ENCODE data around the gene DDX49. TPM values are rescaled to one million over a fixed set of nuclear protein-coding genes. Genes with fewer than 3 reads are reported as not detected.

Gene DDX49
- total and polyA plus RNA-seq, 9 of the 15 experiments (the other 6 are each of a cell fraction or from before 2014, with no cell fraction given): 1.1 to 113 (median 45.7) TPM

DNA sequence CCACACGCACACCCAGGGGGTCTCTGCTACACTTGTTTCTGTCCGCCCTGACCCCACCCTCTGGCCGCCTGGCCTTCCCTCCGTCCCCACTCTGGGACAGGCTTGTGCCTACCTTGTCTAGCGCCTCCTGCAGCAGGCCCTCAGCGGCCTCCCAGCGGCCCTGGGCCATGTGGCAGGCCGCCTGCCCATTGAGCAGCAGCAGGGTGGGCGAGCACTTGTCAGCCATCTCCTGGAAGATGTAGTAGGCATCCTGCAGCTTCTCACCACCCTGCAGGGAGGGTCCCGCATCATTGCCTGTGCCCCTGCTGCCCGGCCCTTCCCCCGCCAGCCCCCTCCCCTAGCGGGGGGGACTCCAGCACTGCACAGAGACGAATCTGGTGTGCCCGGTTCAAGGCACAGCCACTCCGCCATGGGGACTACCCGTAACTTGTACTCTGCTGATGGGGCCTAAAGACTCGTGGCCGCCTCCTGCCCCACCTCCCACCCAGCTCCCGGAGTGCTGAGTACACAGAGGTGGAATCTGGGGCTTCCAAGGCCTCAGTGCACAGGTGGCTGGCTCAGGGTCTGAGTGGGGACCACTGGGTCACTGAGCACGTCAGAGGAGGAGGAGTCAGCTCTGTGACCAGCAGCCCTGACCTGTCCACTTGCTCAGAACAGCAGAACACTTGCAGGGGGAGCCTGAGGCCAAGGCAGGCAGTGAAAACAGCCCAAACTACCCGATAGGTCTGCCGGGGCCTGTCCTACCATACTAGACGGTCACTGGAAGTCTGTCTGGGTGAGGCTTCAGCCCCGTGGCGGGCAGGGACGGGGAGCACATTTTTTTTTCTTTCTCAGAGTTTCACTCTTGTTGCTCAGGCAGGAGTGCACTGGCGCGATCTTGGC, 16.1 kb upstream of the DDX49 start (continued):
- TF ChIP-seq, protein P1, sequence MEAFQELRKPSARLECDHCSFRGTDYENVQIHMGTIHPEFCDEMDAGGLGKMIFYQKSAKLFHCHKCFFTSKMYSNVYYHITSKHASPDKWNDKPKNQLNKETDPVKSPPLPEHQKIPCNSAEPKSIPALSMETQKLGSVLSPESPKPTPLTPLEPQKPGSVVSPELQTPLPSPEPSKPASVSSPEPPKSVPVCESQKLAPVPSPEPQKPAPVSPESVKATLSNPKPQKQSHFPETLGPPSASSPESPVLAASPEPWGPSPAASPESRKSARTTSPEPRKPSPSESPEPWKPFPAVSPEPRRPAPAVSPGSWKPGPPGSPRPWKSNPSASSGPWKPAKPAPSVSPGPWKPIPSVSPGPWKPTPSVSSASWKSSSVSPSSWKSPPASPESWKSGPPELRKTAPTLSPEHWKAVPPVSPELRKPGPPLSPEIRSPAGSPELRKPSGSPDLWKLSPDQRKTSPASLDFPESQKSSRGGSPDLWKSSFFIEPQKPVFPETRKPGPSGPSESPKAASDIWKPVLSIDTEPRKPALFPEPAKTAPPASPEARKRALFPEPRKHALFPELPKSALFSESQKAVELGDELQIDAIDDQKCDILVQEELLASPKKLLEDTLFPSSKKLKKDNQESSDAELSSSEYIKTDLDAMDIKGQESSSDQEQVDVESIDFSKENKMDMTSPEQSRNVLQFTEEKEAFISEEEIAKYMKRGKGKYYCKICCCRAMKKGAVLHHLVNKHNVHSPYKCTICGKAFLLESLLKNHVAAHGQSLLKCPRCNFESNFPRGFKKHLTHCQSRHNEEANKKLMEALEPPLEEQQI (IDR thresholded peaks at IDR 0.05): no peak
- TF ChIP-seq RBM34 (IDR thresholded peaks at IDR 0.05; ENCODE audit: borderline replicate concordance, insufficient read depth, low read length) (no peak), CHD4 (IDR thresholded peaks at IDR 0.05; ENCODE audit: insufficient read depth, insufficient replicate concordance, low read depth, low read length, poor library complexity, severe bottlenecking) (no peak), POLR2G (IDR thresholded peaks at IDR 0.05; ENCODE audit: low read depth, low read length) (peak; percentile 59), CTCFL (IDR thresholded peaks at IDR 0.05; ENCODE audit: borderline replicate concordance, insufficient read depth, low read depth, low read length, poor library complexity, severe bottlenecking) (peak; percentile 73), ZNF695 (CRISPR knock-in tag; IDR thresholded peaks at IDR 0.05) (no peak), NONO (IDR thresholded peaks at IDR 0.05; ENCODE audit: low read depth in 2 of 2, low read length in 1 of 2) (no peak), ATF3 (IDR thresholded peaks at IDR 0.05) (peak; percentile 22; the same call in 1 of the 2 replicates), ATF3 (CRISPR knock-in tag; conservative IDR thresholded peaks at IDR 0.05) (no peak)

All from K562 (cell line).